Stimulated activated memory B cell treated with anti-CD40 and anti-IgM and Interleukin-4, amounts not matched to agents 10 μg/mL and 1 μg/mL and 100 μg/mL, for 72 hours (primary cell): Measurements from ENCODE around the gene PHLDB2.

ENCODE experiments used
- ATAC-seq: fragments of 150-1000 bp; cut with Tn5 transposase; 2 replicates; pipeline ENCODE4 v1.10.0; 2021
- H3K27ac Mint-ChIP-seq: one replicate; pipeline ENCODE4 v1.8.0; 2022; ENCODE audit warnings: mild to moderate bottlenecking, mixed read lengths
- H3K27me3 Mint-ChIP-seq: one replicate; pipeline ENCODE4 v1.8.0; 2022; ENCODE audit warnings: mixed read lengths
- H3K36me3 Mint-ChIP-seq: one replicate; pipeline ENCODE4 v1.8.0; 2022; ENCODE audit warnings: mixed read lengths
- H3K4me1 Mint-ChIP-seq: one replicate; pipeline ENCODE4 v1.8.0; 2022; ENCODE audit warnings: mixed read lengths
- H3K4me3 Mint-ChIP-seq: one replicate; pipeline ENCODE4 v1.8.0; 2022; ENCODE audit warnings: mild to moderate bottlenecking, moderate library complexity, mixed read lengths
- H3K9me3 Mint-ChIP-seq: one replicate; pipeline ENCODE4 v1.8.0; 2022; ENCODE audit warnings: mixed read lengths

Gene PHLDB2

DNA sequence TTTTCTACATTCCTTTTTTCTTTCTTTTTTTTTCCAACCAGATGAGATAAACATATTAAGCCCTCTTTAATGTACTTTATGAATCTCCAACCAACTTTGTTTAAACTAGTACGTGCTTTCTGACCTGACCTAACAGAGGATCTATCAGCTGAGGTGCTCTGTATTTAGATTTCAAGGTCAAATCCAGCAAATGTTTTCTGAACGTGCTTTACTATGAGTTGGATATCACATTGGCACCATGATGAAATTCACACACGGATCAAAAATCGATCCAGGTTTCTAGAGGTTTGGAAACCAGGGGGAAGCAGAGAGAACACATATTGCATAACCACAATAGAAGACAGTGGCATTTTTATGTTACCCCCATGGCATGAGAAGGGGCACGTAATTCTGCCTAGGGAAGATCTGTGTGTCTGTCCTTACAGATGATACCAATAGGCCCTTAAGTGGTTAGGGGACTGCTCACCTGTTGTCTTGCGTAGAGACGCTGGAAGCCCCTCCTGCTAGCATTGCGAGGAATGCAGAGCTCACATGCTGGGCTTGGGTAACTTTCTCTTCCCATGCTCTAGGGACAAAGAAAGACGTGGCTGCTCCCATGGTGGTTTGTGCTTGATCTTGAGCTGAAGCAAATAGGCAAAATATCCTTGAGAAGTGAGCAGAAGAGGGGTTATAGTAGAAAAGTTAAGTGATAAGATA is 60.5 kb downstream of the PHLDB2 start:
- H3K9me3 Mint-ChIP-seq = no peaks in the 10 kb centered on the region

DNA sequence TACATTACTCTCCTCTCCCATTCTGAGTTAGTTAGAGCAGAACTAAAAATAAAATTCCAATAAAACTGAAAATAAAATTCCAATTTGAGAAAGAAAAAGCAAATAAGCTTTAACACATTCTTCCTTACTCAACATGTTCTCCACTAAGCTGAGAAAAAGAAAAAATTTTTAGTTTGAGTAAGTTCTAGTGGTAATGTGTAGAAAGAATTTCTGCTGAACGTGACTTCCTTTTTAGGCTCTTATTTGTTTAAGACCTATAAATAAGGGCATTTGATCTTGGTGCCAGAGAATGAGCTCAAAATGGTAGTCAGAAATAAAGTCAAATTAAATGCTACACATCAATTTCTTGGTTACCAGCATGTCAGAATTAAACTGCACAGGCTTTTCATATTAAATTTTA is 62.1 kb downstream of the PHLDB2 start:
- Mint-ChIP-seq H3K36me3 (peaks cover 7% of the 10 kb centered on the region), H3K4me1 (no peaks in the 10 kb centered on the region), H3K27me3 (no peaks in the 10 kb centered on the region), H3K9me3 (no peaks in the 10 kb centered on the region), H3K27ac (no peak overlapping the region), H3K4me3 (no peak overlapping the region)
- no peak for ATAC-seq

More for the DNA sequence above, 60.5 kb downstream of the PHLDB2 start:
- no peak overlapping the region for H3K4me3 Mint-ChIP-seq
- no peak for ATAC-seq
- no peaks in the 10 kb centered on the region for H3K4me1 Mint-ChIP-seq
- H3K36me3 Mint-ChIP-seq = peaks cover 7% of the 10 kb centered on the region
- no peaks in the 10 kb centered on the region for H3K27me3 Mint-ChIP-seq
- no peak overlapping the region for H3K27ac Mint-ChIP-seq

- H3K9me3 Mint-ChIP-seq = no peaks in the 10 kb centered on the region
- peaks cover 7% of the 10 kb centered on the region for H3K36me3 Mint-ChIP-seq
- H3K4me1 Mint-ChIP-seq = no peaks in the 10 kb centered on the region
- ATAC-seq = no peak
- H3K4me3 Mint-ChIP-seq = no peak overlapping the region
- H3K27me3 Mint-ChIP-seq = no peaks in the 10 kb centered on the region
- H3K27ac Mint-ChIP-seq = no peak overlapping the region
Observed at GRCh38 chr3:111923095-111923771, 64.2 kb downstream of the PHLDB2 start.

- Mint-ChIP-seq H3K9me3 (no peaks in the 10 kb centered on the region), H3K36me3 (peaks cover 7% of the 10 kb centered on the region), H3K4me3 (no peak overlapping the region), H3K4me1 (no peaks in the 10 kb centered on the region), H3K27me3 (no peaks in the 10 kb centered on the region), H3K27ac (no peak overlapping the region)
- ATAC-seq = no peak
Observed at GRCh38 chr3:111923806-111924205, 64.7 kb downstream of the PHLDB2 start.

DNA sequence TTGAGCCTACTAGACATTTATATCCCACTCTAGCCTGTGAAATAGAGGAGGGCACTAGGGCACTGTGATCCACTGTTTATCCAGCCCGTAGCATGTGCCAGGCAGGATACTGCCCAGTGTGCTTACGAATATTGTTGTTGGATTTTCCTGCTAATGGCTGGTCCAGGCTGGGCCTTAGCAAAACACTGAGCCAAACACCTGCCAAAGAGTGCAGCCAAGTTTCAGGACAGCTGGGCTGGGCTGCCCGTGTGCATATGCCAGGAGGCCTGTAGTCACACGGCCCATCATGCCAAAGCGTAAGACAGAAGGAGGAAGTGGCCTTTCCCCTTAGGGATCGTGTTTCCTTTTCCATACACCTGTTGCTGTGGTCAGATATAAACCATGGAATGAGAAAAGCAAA is 65.2 kb downstream of the PHLDB2 start:
- Mint-ChIP-seq H3K9me3 (no peaks in the 10 kb centered on the region), H3K4me3 (no peak overlapping the region), H3K27me3 (no peaks in the 10 kb centered on the region), H3K4me1 (no peaks in the 10 kb centered on the region), H3K36me3 (peaks cover 7% of the 10 kb centered on the region), H3K27ac (no peak overlapping the region)
- ATAC-seq = no peak

- no peak for ATAC-seq
- H3K9me3 Mint-ChIP-seq = no peaks in the 10 kb centered on the region
Observed at GRCh38 chr3:111926266-111926676, 67.2 kb downstream of the PHLDB2 start.

GRCh38 chr3:111928613-111929012 is 69.5 kb downstream of the PHLDB2 start:
- Mint-ChIP-seq H3K4me1 (no peaks in the 10 kb centered on the region), H3K27ac (no peak overlapping the region), H3K9me3 (no peaks in the 10 kb centered on the region), H3K27me3 (no peaks in the 10 kb centered on the region), H3K4me3 (no peak overlapping the region), H3K36me3 (peaks cover under 1% of the 10 kb centered on the region)
- no peak for ATAC-seq

More at GRCh38 chr3:111926266-111926676, 67.2 kb downstream of the PHLDB2 start:
- Mint-ChIP-seq H3K27me3 (no peaks in the 10 kb centered on the region), H3K4me1 (no peaks in the 10 kb centered on the region), H3K36me3 (peaks cover 7% of the 10 kb centered on the region), H3K27ac (no peak overlapping the region), H3K4me3 (no peak overlapping the region)

DNA sequence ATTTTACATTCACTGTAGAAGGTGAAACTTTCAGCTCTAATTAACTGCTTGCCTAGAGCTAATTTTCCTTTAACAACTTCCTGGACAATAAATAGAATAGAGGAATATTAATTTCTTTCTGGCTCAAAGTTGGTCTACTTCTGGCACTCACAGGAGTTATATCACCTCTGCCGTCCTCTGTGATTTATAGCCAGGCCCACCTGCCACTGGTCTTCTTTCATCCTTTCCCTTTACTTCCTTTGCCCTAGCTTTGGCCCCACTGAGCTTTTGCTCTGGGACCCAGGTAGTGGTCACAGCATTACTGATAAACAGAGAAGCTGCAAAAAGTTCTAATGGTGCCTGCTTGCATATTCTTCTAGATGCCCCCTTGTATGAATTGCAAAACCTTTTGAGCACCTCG is 70.4 kb downstream of the PHLDB2 start:
- H3K36me3 Mint-ChIP-seq = no peaks in the 10 kb centered on the region
- no peak overlapping the region for H3K4me3 Mint-ChIP-seq
- H3K27ac Mint-ChIP-seq = no peak overlapping the region
- no peak for ATAC-seq
- no peaks in the 10 kb centered on the region for H3K9me3 Mint-ChIP-seq
- no peaks in the 10 kb centered on the region for H3K27me3 Mint-ChIP-seq
- H3K4me1 Mint-ChIP-seq = no peaks in the 10 kb centered on the region

- H3K9me3 Mint-ChIP-seq = no peaks in the 10 kb centered on the region
- no peaks in the 10 kb centered on the region for H3K27me3 Mint-ChIP-seq
- no peak overlapping the region for H3K4me3 Mint-ChIP-seq
- H3K4me1 Mint-ChIP-seq = no peaks in the 10 kb centered on the region
- H3K27ac Mint-ChIP-seq = no peak overlapping the region
- no peak for ATAC-seq
- H3K36me3 Mint-ChIP-seq = no peaks in the 10 kb centered on the region
Observed at GRCh38 chr3:111932946-111933345, 73.9 kb downstream of the PHLDB2 start.

- H3K9me3 Mint-ChIP-seq = no peaks in the 10 kb centered on the region
- H3K4me3 Mint-ChIP-seq = no peak overlapping the region
- H3K27me3 Mint-ChIP-seq = no peaks in the 10 kb centered on the region
- H3K27ac Mint-ChIP-seq = no peak overlapping the region
- no peaks in the 10 kb centered on the region for H3K4me1 Mint-ChIP-seq
- ATAC-seq = no peak
- no peaks in the 10 kb centered on the region for H3K36me3 Mint-ChIP-seq
Observed at GRCh38 chr3:111936191-111936841, 77.3 kb downstream of the PHLDB2 start.

DNA sequence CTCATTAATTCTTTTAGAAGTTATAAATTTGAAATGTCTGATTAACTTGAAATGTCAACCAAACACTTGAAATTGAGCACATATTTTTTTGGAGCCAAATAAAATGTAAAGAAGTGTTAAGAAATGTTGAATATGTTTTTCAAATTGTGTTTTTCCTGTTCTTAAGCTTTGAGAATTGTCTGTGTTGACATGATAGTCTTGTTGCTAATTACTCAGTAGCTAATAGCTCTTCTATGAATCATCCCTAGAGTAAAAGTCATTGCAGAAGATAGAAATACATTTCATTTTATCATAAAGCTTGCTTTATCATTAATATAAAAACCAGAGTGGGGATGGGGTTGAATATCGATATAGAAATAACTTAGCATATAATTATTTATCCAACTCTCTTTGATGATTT is 77.9 kb downstream of the PHLDB2 start:
- Mint-ChIP-seq H3K27me3 (no peaks in the 10 kb centered on the region), H3K9me3 (no peaks in the 10 kb centered on the region), H3K36me3 (no peaks in the 10 kb centered on the region), H3K4me3 (no peak overlapping the region), H3K4me1 (no peaks in the 10 kb centered on the region), H3K27ac (no peak overlapping the region)
- ATAC-seq = no peak

DNA sequence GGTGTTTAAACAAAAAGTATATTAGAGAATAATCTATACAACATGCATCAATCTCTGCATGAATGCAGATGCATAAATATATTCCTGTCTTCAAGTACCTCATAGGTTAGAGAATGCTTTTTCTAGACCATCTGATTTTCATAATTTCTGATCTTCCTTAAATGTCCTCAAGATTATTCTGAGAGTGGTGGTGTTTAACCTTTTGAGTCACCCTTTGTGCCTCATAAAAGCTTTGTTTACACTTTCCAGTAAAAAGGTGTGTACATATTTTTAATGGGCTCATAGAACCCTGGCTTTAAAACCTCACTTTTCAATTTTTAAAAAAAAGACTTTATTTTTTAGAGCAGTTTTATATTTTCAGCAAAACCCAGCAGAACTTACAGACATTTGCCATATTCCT is 78.8 kb downstream of the PHLDB2 start:
- H3K9me3 Mint-ChIP-seq = no peaks in the 10 kb centered on the region
- no peak overlapping the region for H3K27ac Mint-ChIP-seq
- ATAC-seq = no peak
- no peaks in the 10 kb centered on the region for H3K4me1 Mint-ChIP-seq
- H3K36me3 Mint-ChIP-seq = no peaks in the 10 kb centered on the region
- H3K4me3 Mint-ChIP-seq = no peak overlapping the region
- no peaks in the 10 kb centered on the region for H3K27me3 Mint-ChIP-seq

DNA sequence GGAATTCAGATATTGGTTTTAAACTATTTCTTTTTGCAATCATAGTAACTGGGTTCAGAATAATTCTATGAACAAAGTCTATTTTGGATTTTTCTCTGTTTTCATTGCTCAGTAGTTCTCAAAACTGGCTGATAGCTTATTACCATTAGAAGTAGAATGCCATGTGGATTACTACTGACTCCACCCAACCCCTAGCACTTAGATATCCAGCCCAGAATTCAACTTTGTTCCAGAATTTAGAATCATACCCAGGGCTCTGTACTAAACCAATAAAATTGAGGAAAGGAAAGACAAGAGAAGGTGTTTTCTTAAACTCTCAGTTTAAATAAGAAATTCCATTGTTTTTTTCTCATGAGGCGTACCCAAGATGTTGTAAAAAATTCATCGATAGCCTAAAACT is 80.8 kb downstream of the PHLDB2 start:
- Mint-ChIP-seq H3K36me3 (no peaks in the 10 kb centered on the region), H3K4me3 (no peak overlapping the region), H3K9me3 (no peaks in the 10 kb centered on the region), H3K4me1 (no peaks in the 10 kb centered on the region), H3K27me3 (no peaks in the 10 kb centered on the region), H3K27ac (no peak overlapping the region)
- no peak for ATAC-seq

- no peaks in the 10 kb centered on the region for H3K27me3 Mint-ChIP-seq
- H3K27ac Mint-ChIP-seq = no peak overlapping the region
- H3K4me3 Mint-ChIP-seq = no peak overlapping the region
- H3K36me3 Mint-ChIP-seq = no peaks in the 10 kb centered on the region
- no peaks in the 10 kb centered on the region for H3K4me1 Mint-ChIP-seq
- ATAC-seq = no peak
- no peaks in the 10 kb centered on the region for H3K9me3 Mint-ChIP-seq
Observed at GRCh38 chr3:111943533-111943932, 84.5 kb downstream of the PHLDB2 start.

- Mint-ChIP-seq H3K4me1 (no peaks in the 10 kb centered on the region), H3K27me3 (peaks cover 3% of the 10 kb centered on the region), H3K9me3 (no peaks in the 10 kb centered on the region), H3K36me3 (no peaks in the 10 kb centered on the region), H3K4me3 (no peak overlapping the region), H3K27ac (no peak overlapping the region)
- ATAC-seq = no peak
Observed at GRCh38 chr3:111944372-111944771, 85.3 kb downstream of the PHLDB2 start.

DNA sequence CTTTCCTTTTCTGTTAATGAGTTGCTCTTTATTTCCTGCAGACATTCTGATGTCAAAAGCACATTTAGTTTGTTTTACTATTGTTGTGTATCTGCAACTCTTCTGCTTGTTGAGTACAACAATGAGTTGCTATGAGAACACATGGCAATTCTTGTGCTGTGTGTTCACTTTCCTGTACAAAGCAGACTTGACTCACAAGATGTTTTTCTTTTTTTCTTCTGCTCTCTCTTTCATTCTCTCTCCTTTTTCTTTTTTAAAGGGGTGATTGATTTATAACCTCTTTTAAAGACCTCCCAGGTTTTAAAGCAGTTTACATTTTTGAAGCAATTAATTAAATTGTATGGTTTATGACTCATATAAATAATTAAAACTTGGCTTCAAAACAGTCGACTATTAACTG is 88.2 kb downstream of the PHLDB2 start:
- no peaks in the 10 kb centered on the region for H3K9me3 Mint-ChIP-seq
- no peak overlapping the region for H3K4me3 Mint-ChIP-seq
- no peak for ATAC-seq
- peaks cover 10% of the 10 kb centered on the region for H3K27me3 Mint-ChIP-seq
- H3K4me1 Mint-ChIP-seq = no peaks in the 10 kb centered on the region
- H3K36me3 Mint-ChIP-seq = peaks cover 4% of the 10 kb centered on the region
- no peak overlapping the region for H3K27ac Mint-ChIP-seq
